ENCODE measurements around the gene INPP4B.
"Not testable (repeated sequence)": the region's sequence is repeated elsewhere in the genome, so short reads cannot be mapped to it uniquely, and the experiment has no call there.

- not testable (repeated sequence) for TF ChIP-seq CTCF, POLR2AphosphoS5, POLR2A (IDR thresholded peaks at IDR 0.05)
Observed at GRCh38 chr4:142803879-142804278, 42.2 kb downstream of the INPP4B start.

All from breast epithelium (tissue), 3 donors.